Rectal smooth muscle tissue (tissue), 1 donor: Measurements from ENCODE around the gene STX11.
"Not testable (repeated sequence)": the region's sequence is repeated elsewhere in the genome, so short reads cannot be mapped to it uniquely, and the experiment has no call there.

Experiments used
- H3K27ac ChIP-seq: one replicate; pipeline ENCODE4 v1.7.0; 2013; ENCODE audit warnings: low read depth, low read length, inconsistent platforms
- H3K27me3 ChIP-seq: one replicate; pipeline ENCODE4 v1.7.0; 2013; ENCODE audit warnings: low read length; ENCODE audit not compliant: control insufficient read depth, insufficient read depth
- H3K36me3 ChIP-seq: one replicate; pipeline ENCODE4 v1.7.0; 2013; ENCODE audit warnings: low read length; ENCODE audit not compliant: control insufficient read depth, insufficient read depth
- H3K4me1 ChIP-seq: one replicate; pipeline ENCODE4 v1.7.0; 2013; ENCODE audit warnings: low read length; ENCODE audit not compliant: control insufficient read depth, insufficient read depth
- H3K4me3 ChIP-seq: one replicate; pipeline ENCODE4 v1.7.0; 2013; ENCODE audit warnings: low read length
- H3K9ac ChIP-seq: one replicate; pipeline ENCODE4 v1.7.0; 2013; ENCODE audit warnings: low read length

The STX11 gene

DNA sequence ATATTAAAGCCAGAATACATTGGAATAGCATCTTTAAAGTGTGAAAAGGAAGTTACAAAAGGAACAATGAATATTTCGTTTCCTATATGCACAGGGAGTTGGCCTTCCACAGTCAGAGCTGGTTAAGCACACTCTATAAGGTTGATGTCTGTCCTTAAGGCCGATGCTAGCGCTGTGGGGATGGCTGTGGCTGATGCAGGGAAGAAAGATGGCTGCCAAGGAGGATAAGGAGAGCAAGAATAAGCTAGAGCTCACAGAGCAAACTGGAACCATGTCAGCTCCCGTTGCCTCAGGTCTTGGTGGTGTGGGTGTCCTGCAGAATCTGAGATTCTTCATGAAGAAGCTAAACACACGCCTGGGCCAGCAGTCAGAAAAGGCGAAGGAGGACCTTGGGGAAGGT is 20.8 kb upstream of the STX11 start:
- H3K36me3 ChIP-seq, result no peaks in the 10 kb centered on the region
- no peaks in the 10 kb centered on the region for H3K27me3 ChIP-seq
- H3K4me1 ChIP-seq, result no peaks in the 10 kb centered on the region
- H3K4me3 ChIP-seq, result no peak overlapping the region
- no peak overlapping the region for H3K9ac ChIP-seq
- no peak overlapping the region for H3K27ac ChIP-seq

DNA sequence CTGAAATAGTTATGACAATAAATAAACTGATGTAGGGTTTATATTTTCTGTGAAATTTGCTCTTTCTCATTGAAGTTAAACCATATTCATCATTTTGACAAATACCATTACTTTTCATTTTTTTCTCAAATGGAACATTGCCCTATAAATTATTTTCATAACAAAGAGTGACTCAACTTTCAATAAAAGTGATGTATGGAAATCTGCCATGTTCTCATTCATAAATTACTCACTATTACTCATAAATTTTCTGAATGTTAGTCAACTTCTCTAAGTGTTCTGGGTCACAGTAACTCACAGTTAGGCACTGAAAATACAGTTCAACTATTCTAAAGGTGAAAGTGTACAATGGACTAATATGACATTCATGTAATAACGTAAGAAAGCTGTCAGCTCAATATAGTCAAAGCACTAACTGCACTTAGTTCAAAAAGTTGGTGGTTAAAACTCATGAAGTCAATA is 19.0 kb upstream of the STX11 start:
- Histone ChIP-seq H3K4me1 (no peaks in the 10 kb centered on the region), H3K27me3 (no peaks in the 10 kb centered on the region), H3K4me3 (no peak overlapping the region), H3K36me3 (no peaks in the 10 kb centered on the region), H3K27ac (no peak overlapping the region), H3K9ac (no peak overlapping the region)

DNA sequence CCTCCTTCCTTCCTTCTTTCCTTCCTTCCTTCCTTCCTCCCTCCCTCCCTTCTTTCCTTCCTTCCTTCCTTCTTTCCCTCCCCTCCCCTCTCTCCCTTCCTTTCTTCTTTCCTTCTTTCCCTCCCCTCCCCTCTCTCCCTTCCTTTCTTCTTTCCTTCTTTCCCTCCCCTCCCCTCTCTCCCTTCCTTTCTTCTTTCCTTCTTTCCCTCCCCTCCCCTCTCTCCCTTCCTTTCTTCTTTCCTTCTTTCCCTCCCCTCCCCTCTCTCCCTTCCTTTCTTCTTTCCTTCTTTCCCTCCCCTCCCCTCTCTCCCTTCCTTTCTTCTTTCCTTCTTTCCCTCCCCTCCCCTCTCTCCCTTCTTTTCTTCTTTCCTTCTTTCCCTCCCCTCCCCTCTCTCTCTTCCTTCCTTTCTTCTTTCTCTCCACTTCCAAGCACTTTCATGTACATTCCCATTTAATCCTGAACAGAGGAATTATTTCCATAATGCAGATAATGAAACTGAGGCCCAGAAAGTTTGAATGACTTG is 18.1 kb upstream of the STX11 start:
- not testable (repeated sequence) for H3K4me1 ChIP-seq, H3K4me3 ChIP-seq, H3K27ac ChIP-seq, H3K36me3 ChIP-seq, H3K9ac ChIP-seq, H3K27me3 ChIP-seq

DNA sequence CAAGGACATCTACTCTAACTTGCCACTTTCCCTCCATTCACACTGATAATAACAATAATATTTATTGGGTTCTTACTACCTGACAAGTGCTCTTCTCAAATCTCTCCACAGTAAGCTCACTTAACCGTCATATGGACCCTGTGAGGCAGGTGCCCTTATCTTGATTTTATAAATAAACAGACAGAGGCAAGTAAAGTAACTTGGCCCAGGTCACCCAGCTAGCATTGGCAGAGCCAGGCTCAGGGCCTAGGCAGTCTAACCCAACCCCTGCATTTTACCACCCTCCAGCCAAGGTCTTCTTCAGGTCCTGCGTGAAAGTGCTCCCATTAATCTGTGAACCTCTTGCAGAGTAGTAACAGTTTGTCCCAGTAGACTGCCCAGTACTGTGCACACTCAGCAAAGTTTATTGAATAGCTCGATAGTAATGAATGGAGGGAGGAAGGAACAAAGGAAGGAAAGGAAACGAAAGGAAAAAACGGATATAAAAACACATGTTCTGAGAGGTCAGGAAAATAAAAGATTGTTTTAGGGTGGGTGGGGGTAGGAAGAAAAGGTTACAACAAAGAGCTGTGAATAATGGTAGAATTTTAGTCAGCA is 17.0 kb upstream of the STX11 start:
- no peaks in the 10 kb centered on the region for H3K36me3 ChIP-seq
- H3K4me3 ChIP-seq, result no peak overlapping the region
- H3K9ac ChIP-seq, result no peak overlapping the region
- no peaks in the 10 kb centered on the region for H3K27me3 ChIP-seq
- no peaks in the 10 kb centered on the region for H3K4me1 ChIP-seq
- H3K27ac ChIP-seq, result no peak overlapping the region

DNA sequence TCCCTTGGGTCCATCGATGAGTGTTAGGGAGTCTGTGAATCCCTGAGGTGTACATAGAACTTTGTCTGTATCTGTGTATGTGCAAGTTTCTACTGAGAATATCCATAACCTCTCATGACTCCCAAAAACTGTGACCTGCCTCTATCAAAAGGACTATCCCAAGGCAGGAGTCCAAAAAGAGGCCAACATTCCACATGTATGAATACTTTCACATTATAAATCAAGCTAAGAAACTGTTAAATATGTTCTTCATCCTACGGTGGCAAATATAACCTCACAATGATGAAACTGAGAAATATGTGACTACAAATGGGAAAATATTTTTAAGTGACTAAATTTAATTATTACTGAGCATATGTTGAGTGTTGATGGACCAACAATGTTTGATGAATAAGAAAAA is 16.1 kb upstream of the STX11 start:
- Histone ChIP-seq H3K36me3 (no peaks in the 10 kb centered on the region), H3K27ac (no peak overlapping the region), H3K4me3 (no peak overlapping the region), H3K27me3 (no peaks in the 10 kb centered on the region), H3K9ac (no peak overlapping the region), H3K4me1 (no peaks in the 10 kb centered on the region)

DNA sequence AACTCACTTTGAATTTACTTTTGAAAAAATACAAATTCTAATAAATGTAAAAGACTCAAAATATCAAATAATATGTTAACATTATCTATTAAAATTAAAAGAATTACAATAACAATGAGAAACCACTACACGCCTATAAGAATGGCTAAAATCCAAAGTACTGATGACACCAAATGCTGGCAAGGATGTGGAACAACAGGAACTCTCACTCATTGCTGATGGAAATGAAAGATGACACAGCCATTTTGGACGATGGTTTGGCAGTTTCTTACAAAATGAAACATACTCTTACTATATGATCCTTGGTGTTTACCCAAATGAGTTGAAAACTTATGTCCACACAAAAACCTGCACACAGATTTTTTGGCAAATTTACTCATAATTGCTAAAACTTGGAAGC is 15.6 kb upstream of the STX11 start:
- no peak overlapping the region for H3K9ac ChIP-seq
- no peaks in the 10 kb centered on the region for H3K27me3 ChIP-seq
- no peak overlapping the region for H3K27ac ChIP-seq
- no peaks in the 10 kb centered on the region for H3K36me3 ChIP-seq
- H3K4me1 ChIP-seq, result no peaks in the 10 kb centered on the region
- no peak overlapping the region for H3K4me3 ChIP-seq

DNA sequence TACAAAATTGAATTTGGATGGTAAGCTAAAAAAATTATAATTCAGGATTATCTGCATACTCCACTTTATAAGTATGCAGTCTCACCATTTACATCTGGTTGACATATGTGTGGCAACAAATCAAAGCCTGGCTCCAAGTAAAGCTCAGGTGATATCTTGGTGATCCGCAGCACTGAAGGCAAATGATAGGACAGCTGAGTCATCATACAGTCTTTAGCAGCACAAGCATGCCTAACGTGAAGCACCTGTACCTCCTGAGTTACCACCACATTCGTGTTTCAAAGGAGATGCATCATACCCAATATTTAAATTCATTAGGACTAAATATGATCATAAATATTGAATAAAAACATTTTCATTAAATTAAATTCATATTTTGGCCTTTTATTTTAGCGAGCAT is 11.8 kb upstream of the STX11 start:
- Histone ChIP-seq H3K9ac (no peak overlapping the region), H3K36me3 (no peaks in the 10 kb centered on the region), H3K4me3 (no peak overlapping the region), H3K27me3 (no peaks in the 10 kb centered on the region), H3K27ac (no peak overlapping the region), H3K4me1 (no peaks in the 10 kb centered on the region)

DNA sequence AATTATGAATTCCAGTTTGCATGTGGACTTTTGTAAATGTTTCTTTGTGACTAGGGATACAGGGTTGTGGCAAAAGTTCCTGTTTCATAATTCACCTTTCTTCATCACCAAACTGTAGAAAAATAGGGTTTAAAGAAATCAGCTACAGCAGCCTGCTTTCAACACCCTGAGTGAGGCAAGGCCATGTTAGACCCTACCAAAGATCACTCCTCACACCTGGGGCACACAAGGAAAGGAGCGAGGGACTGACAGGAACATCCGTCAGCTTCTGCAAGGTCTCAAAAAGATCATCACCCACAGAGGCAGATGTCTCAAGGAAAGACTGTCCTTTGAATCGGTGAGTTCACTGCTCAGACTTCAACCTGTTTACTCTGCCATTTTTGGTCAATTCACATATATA is 10.5 kb upstream of the STX11 start:
- Histone ChIP-seq H3K9ac (no peak overlapping the region), H3K4me3 (no peak overlapping the region), H3K27me3 (no peaks in the 10 kb centered on the region), H3K36me3 (no peaks in the 10 kb centered on the region), H3K4me1 (no peaks in the 10 kb centered on the region), H3K27ac (no peak overlapping the region)

DNA sequence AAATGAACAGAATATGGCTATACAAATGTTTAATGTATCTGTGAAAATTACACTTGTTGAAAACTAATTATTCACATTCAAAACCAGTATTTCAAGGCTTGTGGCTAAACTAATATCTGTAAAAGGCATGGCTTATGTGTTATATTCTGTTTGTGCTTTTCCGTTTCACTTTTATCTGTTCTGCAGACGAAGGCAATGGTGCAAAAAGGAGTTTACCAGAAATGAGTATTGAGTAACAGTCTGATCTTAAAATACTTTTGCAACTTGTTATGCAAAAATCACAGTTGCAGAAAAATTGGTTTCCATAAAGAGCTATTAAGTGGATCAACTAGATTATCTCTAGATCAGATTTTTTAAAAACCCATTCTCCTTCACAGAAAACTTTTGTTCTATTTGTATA is 9.4 kb upstream of the STX11 start:
- Histone ChIP-seq H3K27ac (no peak overlapping the region), H3K4me3 (no peak overlapping the region), H3K4me1 (no peaks in the 10 kb centered on the region), H3K36me3 (no peaks in the 10 kb centered on the region), H3K9ac (no peak overlapping the region), H3K27me3 (no peaks in the 10 kb centered on the region)

DNA sequence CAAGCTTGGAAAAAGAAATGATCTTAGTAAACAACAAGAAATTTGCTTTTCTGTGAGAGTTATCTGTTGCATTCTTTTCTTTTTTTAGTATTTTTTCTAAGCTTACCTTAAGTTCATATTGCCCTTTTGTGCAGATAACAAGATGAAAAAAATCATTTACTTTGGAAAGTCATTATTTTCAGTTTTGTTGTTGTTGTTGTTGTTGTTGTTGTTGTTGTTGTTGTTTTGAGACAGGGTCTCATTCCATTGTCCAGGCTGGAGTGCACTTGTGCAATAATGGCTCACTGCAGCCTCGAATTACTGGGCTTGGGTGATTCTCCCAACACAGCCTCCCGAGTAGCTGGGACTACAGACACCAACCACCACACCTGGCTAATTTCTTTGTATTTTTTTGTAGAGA is 8.8 kb upstream of the STX11 start:
- Histone ChIP-seq H3K4me3 (no peak overlapping the region), H3K36me3 (no peaks in the 10 kb centered on the region), H3K27me3 (no peaks in the 10 kb centered on the region), H3K27ac (no peak overlapping the region), H3K9ac (no peak overlapping the region), H3K4me1 (no peaks in the 10 kb centered on the region)

DNA sequence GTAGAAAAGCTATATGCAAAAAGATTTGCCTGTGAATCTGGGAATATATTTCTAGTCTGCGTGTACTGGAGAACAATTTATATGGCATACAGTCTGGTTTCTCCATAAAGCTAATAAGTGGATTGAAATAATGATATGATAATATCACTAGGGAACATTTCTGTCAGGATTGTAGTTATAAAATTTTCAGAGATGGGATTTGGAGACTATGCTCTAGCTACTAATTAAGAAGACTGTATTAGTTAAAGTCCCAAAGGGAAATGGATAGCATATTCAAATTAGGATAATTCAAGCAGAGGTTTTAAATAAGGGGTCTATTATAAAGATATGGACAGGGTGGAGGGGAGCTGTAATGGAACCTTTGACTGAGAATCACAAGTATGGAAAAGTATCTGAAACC is 7.2 kb upstream of the STX11 start:
- H3K4me1 ChIP-seq, result no peaks in the 10 kb centered on the region
- H3K36me3 ChIP-seq, result no peaks in the 10 kb centered on the region
- no peak overlapping the region for H3K9ac ChIP-seq
- H3K27ac ChIP-seq, result no peak overlapping the region
- H3K27me3 ChIP-seq, result no peaks in the 10 kb centered on the region
- no peak overlapping the region for H3K4me3 ChIP-seq

DNA sequence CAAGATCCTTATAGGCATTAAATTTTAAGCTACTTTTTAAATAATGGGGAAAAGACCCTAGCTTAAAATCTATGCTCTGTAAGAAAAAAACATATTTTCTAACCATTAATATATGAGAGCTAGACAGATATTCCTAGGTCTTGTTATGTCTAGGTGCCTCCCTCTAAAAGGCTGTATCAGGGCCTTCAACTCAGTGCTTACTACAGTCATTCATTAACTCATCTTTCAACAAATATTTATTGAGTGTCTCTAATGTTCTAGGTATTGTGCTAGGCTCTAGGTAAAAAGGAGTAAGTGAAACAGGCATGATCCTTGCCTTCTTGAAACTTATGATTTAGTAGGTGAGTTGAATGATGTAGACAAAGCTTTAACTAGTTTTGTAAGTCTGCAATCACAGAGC is 6.4 kb upstream of the STX11 start:
- Histone ChIP-seq H3K4me1 (no peaks in the 10 kb centered on the region), H3K36me3 (no peaks in the 10 kb centered on the region), H3K27ac (no peak overlapping the region)

DNA sequence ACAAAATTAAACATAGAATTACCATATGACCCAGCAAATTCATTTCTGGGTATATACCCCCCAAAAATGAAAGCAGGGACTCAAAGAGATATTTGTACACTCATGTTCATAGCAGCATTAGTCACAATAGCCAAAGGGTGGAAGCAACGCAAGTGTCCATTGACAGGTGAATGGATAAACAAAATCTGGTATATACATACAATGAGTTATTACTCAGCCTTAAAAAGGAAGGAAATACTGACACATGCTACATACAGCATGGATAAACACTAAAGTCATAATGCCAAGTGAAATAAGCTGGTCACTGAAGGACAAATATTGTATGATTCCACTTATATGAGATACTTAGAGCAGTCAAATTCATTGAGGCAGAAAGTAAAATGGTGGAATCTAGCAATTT is 5.3 kb upstream of the STX11 start:
- Histone ChIP-seq H3K4me1 (no peaks in the 10 kb centered on the region), H3K4me3 (no peak overlapping the region), H3K36me3 (no peaks in the 10 kb centered on the region), H3K27me3 (no peaks in the 10 kb centered on the region), H3K27ac (no peak overlapping the region), H3K9ac (no peak overlapping the region)

More for the DNA sequence above, 6.4 kb upstream of the STX11 start:
- Histone ChIP-seq H3K4me3 (no peak overlapping the region), H3K27me3 (no peaks in the 10 kb centered on the region), H3K9ac (no peak overlapping the region)
